ENCODE results near the gene TTBK2. TPM values are rescaled to one million over a fixed set of nuclear protein-coding genes. Genes with fewer than 3 reads are reported as not detected.
"Not testable (repeated sequence)": the region's sequence is repeated elsewhere in the genome, so short reads cannot be mapped to it uniquely, and the experiment has no call there.

Gene TTBK2
- 20.5 TPM for total RNA-seq
- polyA plus RNA-seq = 7.7 TPM

DNA sequence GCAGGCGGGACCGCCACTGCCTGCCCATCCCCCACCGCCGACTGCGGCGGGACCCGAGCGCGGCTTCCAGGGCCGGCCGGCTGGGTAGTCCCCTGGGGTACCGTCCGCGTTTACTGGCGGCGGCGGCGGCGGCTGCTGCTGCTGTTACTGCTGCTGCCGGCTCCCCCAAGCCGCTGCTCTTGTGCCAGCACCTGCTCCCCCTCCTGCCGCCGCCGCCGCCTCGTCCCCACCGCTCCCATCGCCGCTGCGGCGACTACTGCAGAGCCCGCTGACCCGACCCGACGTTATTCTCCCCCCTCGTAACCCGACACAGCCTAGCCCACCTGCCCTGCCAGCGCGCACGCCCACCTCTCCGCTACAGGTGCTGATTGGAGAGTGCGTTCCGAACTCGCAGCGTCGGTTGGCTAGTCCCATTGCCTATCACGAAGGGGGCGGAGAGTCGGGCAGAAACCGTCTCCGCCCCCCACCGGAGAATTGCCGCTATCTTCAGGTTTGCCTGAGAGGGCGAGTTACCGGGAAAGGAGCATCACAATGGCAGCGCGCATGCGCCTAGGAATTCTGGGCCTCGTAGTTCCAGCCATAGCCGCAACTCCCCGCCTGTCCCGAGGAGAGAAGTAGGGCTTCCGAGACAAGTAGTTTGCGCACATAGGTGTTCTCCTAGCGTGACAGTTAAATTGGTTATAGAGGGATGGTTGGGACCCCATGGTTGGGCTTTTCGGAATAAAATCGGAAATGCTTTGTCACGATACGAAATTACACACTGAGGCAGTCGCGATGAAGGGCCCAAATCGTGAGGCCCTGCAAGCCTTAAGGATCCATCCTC, at the start of gene TTBK2:
TTBK2 (minus strand) TSS at position 260 of the 823 bp plus-strand sequence. CDS start 42,161 bp downstream, outside the sequence.
- Histone ChIP-seq H3K4me3 (ENCODE audit: low read depth, low read length) (peak within 1 kb of the TSS; percentile 96), H3K4me1 (ENCODE audit: insufficient read depth) (no peaks in the 10 kb centered on the region), H3K36me3 (ENCODE audit: insufficient read depth) (no peaks in the 10 kb centered on the region), H3K27ac (ENCODE audit: low read depth) (peak within 1 kb of the TSS; percentile 86)
- under 1% methylated on average over 72 of the region's 72 CpGs for WGBS
- peak; percentile 97 for DNase-seq (ENCODE audit: extremely low spot score)

DNA sequence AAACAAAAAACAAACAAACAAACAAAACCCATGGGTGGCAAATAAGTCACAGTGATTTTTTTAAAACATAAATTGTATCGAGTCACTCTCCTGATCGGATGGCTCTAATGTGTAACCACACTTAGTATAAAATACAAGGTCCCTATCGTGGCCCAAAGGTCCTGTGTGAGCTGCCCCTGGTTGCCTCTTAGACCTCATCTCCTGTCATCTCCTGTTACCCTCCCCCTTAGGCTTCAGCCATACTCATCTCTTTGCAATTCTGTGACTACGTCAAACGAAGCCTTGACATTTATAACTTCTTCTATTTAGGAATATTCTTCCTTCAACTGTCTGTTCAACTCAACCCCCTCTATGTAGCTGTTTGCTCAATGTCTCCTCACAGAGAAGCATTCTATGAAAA, 43.9 kb upstream of the TTBK2 start:
- H3K4me1 ChIP-seq (ENCODE audit: insufficient read depth) = no peaks in the 10 kb centered on the region
- H3K36me3 ChIP-seq (ENCODE audit: insufficient read depth) = peaks cover 8% of the 10 kb centered on the region
- WGBS = 94% methylated on average over 5 of the region's 5 CpGs
- H3K27ac ChIP-seq (ENCODE audit: low read depth) = no peak overlapping the region
- H3K4me3 ChIP-seq (ENCODE audit: low read depth, low read length) = no peak overlapping the region
- DNase-seq (ENCODE audit: extremely low spot score) = no peak

DNA sequence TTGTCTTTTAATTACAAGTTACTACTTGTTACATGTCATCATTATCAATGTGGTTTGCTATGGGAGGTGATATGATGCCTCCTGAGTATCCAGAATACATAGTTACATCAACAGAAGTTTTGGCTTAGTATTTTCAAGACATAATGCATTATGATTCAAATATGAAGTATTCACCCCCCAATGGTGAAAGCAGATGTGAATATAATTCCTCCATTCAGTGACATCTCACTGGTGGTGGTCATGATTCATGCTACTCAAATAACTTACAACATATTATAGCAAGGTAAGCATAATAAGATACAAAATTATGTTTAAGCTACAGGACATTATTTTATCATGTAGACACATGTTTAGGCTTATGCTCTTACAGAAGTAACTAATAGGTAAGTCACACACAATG, 34.9 kb upstream of the TTBK2 start:
- peaks cover 8% of the 10 kb centered on the region for H3K36me3 ChIP-seq (ENCODE audit: insufficient read depth)
- H3K4me1 ChIP-seq (ENCODE audit: insufficient read depth) = no peaks in the 10 kb centered on the region
- DNase-seq (ENCODE audit: extremely low spot score) = no peak
- H3K27ac ChIP-seq (ENCODE audit: low read depth) = no peak overlapping the region
- H3K4me3 ChIP-seq (ENCODE audit: low read depth, low read length) = no peak overlapping the region

DNA sequence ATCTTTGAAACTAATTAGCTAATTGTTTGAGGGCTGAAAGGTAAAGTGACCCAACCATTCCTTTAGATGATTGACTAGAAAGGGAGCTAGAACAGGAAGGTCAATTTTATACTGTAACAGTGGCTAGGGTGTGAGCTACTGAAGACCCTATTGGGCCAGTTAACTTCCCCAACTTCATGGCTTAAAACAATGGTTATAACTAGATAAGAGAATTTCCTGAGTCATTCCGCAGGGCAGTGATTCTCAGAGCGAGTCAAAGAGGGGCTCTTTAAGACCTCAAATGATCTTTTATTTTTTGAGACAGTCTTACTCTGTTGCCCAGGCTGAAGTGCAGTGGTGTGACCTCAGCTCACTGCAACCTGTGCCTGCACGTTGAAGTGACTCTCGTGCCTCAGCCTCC, 33.7 kb upstream of the TTBK2 start:
- Histone ChIP-seq H3K4me3 (ENCODE audit: low read depth, low read length) (no peak overlapping the region), H3K27ac (ENCODE audit: low read depth) (no peak overlapping the region), H3K4me1 (ENCODE audit: insufficient read depth) (no peaks in the 10 kb centered on the region), H3K36me3 (ENCODE audit: insufficient read depth) (peaks cover 8% of the 10 kb centered on the region)
- WGBS = 94% methylated on average over 4 of the region's 4 CpGs
- no peak for DNase-seq (ENCODE audit: extremely low spot score)

DNA sequence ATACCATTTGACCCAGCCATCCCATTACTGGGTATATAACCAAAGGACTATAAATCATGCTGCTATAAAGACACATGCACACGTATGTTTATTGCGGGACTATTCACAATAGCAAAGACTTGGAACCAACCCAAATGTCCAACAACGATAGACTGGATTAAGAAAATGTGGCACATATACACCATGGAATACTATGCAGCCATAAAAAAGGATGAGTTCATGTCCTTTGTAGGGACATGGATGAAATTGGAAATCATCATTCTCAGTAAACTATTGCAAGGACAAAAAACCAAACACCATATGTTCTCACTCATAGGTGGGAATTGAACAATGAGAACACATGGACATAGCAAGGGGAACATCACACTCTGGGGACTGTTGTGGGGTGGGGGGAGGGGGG, 28.3 kb upstream of the TTBK2 start:
- not testable (repeated sequence) for H3K4me3 ChIP-seq (ENCODE audit: low read depth, low read length); H3K4me1 ChIP-seq (ENCODE audit: insufficient read depth); DNase-seq (ENCODE audit: extremely low spot score); H3K27ac ChIP-seq (ENCODE audit: low read depth); H3K36me3 ChIP-seq (ENCODE audit: insufficient read depth)
- 100% methylated on average over 3 of the region's 3 CpGs for WGBS

DNA sequence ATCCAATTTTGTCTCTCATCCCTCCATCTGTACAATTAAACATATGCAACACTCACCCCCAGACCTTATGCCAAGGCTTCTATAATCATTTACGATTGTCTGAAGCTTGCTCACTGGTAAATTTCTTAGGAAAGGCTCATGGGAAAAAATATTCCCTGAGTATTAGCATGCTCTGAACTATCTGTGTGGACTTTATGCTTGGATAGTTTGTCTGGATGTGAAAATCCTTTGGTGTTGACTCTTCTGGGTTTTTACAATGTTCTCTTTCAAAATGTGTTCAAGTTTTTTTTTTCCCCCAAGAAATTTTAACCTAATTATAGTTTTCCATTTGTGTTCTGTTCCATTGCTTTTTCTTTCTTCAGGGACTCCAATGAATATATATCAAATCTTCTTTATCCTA, 19.9 kb upstream of the TTBK2 start:
- H3K27ac ChIP-seq (ENCODE audit: low read depth) = no peak overlapping the region
- peaks cover 2% of the 10 kb centered on the region for H3K36me3 ChIP-seq (ENCODE audit: insufficient read depth)
- 70% methylated on average over 1 of the region's 1 CpG for WGBS
- no peak overlapping the region for H3K4me3 ChIP-seq (ENCODE audit: low read depth, low read length)
- no peaks in the 10 kb centered on the region for H3K4me1 ChIP-seq (ENCODE audit: insufficient read depth)
- DNase-seq (ENCODE audit: extremely low spot score) = no peak

DNA sequence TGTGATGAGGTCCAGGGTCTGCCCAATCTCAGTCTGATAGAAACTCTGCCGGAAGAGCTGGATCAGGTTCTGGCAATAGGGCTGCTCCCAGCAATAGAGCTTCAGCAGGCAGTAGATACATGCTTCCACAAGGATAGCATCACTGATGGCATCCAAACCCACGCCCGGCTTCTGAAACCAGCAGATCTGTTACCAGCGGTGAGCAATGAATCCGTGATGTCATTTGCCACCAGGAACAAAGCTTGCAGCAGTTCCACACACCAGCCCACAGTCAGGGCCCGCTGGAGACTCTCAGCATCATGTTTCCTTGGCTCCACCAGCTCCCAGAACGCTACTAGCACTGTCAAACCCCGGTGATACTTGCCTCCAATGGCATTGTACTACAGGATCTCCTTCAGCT, 19.3 kb upstream of the TTBK2 start:
- H3K4me3 ChIP-seq (ENCODE audit: low read depth, low read length) = no peak overlapping the region
- H3K27ac ChIP-seq (ENCODE audit: low read depth) = no peak overlapping the region
- H3K36me3 ChIP-seq (ENCODE audit: insufficient read depth) = peaks cover 2% of the 10 kb centered on the region
- no peak for DNase-seq (ENCODE audit: extremely low spot score)
- WGBS = 91% methylated on average over 8 of the region's 8 CpGs
- no peaks in the 10 kb centered on the region for H3K4me1 ChIP-seq (ENCODE audit: insufficient read depth)

DNA sequence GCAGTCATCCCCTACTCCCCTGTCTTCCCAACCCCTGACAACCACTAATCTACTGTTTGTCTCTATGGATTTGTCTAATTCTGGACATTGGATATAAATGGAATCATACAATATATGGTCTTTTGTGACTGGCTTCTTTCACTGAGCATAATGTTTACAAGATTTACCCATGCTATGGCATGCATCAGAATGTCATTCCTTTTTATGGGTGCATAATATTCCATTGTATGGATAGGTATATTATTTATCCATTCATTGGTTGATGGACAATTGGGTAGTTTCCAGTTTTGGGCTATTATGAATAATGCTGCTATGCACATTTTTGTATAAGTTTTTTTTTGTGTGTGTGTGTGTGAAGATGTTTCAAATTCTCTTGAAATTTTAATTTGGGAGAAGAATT, 16.6 kb upstream of the TTBK2 start:
- no peak overlapping the region for H3K4me3 ChIP-seq (ENCODE audit: low read depth, low read length)
- no peak overlapping the region for H3K27ac ChIP-seq (ENCODE audit: low read depth)
- H3K36me3 ChIP-seq (ENCODE audit: insufficient read depth) = no peaks in the 10 kb centered on the region
- no peak for DNase-seq (ENCODE audit: extremely low spot score)
- H3K4me1 ChIP-seq (ENCODE audit: insufficient read depth) = no peaks in the 10 kb centered on the region

DNA sequence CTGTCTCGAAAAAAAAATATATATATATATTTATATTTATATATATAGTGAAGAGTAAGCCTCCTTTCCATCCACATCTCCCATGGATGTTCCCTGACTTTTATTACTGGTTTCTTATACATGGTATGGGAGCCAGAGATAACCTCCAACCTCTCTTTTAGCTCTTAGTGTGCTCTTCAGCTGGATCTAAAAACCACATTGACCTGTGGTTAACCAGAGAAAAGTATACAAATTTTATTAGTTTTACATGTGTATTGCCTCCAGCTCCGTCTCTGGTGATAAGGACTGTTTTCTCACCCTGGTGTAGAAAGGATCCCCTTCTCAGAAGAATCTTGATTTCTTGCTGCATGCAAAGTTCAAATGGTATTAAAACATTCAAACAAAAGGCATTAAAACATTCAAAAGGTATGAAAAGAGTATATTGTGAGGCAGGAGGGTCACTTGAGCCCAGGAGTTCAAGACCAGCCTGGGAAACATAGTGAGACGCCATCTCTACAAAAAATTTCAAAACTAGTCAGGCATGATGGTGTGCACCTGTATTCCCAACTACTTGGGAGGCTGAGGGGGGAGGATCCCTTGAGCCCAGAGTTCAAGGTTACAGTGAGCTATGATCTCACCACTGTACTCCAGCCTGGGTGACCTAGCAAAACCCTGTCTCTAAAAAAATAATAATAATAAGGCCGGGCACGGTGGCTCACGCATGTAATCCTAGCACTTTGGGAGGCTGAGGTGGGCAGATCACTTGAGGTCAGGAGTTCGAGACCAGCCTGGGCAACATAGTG, 13.5 kb upstream of the TTBK2 start:
- 84% methylated on average over 7 of the region's 7 CpGs for WGBS
- no peak for DNase-seq (ENCODE audit: extremely low spot score)
- no peak overlapping the region for H3K4me3 ChIP-seq (ENCODE audit: low read depth, low read length)

DNA sequence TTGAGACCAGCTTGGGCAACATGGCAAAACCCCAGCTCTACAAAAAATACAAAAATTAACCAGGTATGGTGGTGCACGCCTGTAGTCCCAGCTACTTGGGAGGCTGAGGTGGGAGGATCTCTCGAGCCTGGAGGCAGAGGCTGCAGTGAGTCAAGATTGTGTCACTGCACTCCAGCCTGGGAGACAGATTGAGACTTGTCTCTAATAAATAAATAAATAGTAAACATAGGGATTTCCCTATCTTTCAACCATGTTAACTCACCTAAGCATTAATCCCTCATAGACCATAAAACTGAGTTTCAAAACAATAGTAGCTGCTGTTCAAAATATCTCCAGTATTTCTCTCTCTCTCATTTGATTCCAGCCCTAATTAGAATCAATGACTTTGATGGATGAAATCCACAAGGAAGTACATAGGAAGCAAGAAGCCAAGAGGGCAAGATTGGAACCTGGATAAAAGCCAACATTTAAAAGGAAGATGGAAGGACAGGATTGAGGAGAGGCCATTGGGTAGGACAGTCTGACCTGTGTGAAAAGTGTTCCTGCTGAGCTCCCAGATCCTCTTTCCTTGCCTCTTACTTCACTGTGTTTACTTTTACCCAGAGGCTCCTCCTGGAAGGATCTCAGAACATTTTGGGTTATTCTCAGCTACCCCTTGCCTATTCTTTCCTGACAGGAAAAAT, 12.4 kb upstream of the TTBK2 start:
- no peaks in the 10 kb centered on the region for H3K36me3 ChIP-seq (ENCODE audit: insufficient read depth)
- no peak overlapping the region for H3K27ac ChIP-seq (ENCODE audit: low read depth)
- H3K4me1 ChIP-seq (ENCODE audit: insufficient read depth) = no peaks in the 10 kb centered on the region
- no peak for DNase-seq (ENCODE audit: extremely low spot score)
- WGBS = 93% methylated on average over 2 of the region's 2 CpGs
- no peak overlapping the region for H3K4me3 ChIP-seq (ENCODE audit: low read depth, low read length)

More for the DNA sequence above, 13.5 kb upstream of the TTBK2 start:
- H3K36me3 ChIP-seq (ENCODE audit: insufficient read depth) = no peaks in the 10 kb centered on the region
- no peaks in the 10 kb centered on the region for H3K4me1 ChIP-seq (ENCODE audit: insufficient read depth)
- no peak overlapping the region for H3K27ac ChIP-seq (ENCODE audit: low read depth)

DNA sequence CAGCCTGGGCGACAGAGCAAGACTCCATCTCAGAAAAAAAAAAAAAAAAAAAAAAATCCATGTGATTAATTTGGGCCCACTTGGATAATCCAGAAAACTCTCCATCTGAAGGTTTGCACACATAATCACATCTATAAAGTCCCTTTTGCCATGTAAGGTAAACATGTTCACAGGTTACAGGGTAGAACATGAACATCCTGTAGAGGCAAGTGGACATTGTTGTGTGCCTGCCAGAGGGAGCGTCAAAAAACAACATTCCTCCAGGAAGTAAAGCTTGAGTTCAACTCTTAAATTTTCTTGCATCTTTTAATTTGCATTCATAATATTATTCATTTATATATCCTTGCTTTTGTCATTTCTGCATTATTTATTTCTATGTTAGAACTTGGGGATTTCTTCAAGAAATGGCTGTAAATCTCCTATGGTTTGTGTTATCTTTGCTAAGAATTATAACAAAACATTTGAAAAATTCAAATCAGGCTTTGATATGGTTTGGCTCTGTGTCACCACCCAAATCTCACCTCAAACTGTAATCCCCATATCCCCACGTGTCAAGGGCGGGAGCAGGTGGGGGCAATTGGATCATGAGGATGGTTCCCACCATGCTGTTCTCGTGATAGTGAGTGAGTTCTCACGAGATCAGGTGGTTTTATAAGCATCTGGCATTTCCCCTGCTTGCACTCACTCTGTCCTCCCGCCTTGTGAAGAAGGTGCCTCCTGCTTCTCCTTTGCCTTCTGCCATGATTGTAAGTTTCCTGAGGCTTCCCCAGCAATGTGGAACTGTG, 11.3 kb upstream of the TTBK2 start:
- Histone ChIP-seq H3K4me1 (ENCODE audit: insufficient read depth) (no peaks in the 10 kb centered on the region), H3K4me3 (ENCODE audit: low read depth, low read length) (no peak overlapping the region), H3K27ac (ENCODE audit: low read depth) (no peak overlapping the region), H3K36me3 (ENCODE audit: insufficient read depth) (no peaks in the 10 kb centered on the region)
- no peak for DNase-seq (ENCODE audit: extremely low spot score)
- WGBS = 74% methylated on average over 7 of the region's 7 CpGs

DNA sequence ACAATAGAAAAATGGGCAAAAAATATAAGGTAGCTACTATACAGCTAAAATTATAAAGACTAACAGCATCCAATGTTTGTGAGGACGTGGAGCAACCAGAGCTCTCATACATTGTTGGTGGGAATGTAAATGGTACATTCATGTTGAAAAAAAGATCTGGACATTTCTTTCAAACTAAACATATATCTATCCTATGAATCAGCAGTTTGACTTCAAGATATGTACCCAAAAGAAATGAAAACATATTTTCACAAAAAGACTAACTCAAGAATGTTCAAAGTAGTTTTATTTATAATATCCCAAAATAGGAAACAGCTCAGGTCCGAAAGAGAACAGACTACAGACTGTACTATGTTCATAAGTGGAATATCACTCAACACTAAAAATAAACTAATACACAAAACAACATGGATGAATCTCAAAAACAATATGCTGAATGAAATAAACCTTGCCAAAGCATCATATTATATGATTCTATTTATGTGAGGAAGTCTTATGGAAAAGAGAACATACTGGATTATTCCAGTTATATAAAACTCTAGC, 8.8 kb upstream of the TTBK2 start:
- H3K27ac ChIP-seq (ENCODE audit: low read depth) = no peak overlapping the region
- H3K4me3 ChIP-seq (ENCODE audit: low read depth, low read length) = no peak overlapping the region
- H3K36me3 ChIP-seq (ENCODE audit: insufficient read depth) = no peaks in the 10 kb centered on the region
- no peak for DNase-seq (ENCODE audit: extremely low spot score)
- no peaks in the 10 kb centered on the region for H3K4me1 ChIP-seq (ENCODE audit: insufficient read depth)
- 55% methylated on average over 2 of the region's 2 CpGs for WGBS

DNA sequence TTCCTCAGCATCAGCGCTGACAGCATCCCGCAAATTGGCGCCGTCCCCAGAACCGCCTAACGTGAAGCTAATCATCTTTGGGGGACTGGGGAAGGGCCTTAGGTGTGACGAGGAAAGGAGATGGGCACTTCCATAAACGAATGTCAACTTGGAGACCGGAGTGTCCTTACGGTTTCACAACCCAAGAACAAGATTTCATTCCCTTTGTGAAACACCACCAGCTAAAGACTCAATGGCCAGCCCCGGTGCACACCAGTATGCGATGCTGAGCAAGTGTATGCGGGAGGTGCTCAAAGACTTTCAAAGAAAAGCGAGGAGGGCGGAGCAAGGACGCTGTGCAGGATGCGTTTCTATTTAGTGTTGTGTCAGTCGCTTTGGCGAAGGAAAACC, 759 bp upstream of the TTBK2 start:
- DNase-seq (ENCODE audit: extremely low spot score) = no peak
- WGBS = 2% methylated on average over 19 of the region's 19 CpGs
- peak overlapping the region; percentile 30 for H3K4me3 ChIP-seq (ENCODE audit: low read depth, low read length)

More for the DNA sequence above, 759 bp upstream of the TTBK2 start:
- no peaks in the 10 kb centered on the region for H3K36me3 ChIP-seq (ENCODE audit: insufficient read depth)
- no peak overlapping the region for H3K27ac ChIP-seq (ENCODE audit: low read depth)
- H3K4me1 ChIP-seq (ENCODE audit: insufficient read depth) = no peaks in the 10 kb centered on the region

All from urinary bladder (tissue), 4 donors.